T-helper 22 cell (primary cell): ENCODE results near the gene KCTD1.
"Not testable (repeated sequence)": the region's sequence is repeated elsewhere in the genome, so short reads cannot be mapped to it uniquely, and the experiment has no call there.

ENCODE experiments used
- DNase-seq: peaks from one replicate; pipeline ENCODE4 v3.0.0-alpha.2; 2020; ENCODE audit warnings: low read depth

Gene KCTD1

DNA sequence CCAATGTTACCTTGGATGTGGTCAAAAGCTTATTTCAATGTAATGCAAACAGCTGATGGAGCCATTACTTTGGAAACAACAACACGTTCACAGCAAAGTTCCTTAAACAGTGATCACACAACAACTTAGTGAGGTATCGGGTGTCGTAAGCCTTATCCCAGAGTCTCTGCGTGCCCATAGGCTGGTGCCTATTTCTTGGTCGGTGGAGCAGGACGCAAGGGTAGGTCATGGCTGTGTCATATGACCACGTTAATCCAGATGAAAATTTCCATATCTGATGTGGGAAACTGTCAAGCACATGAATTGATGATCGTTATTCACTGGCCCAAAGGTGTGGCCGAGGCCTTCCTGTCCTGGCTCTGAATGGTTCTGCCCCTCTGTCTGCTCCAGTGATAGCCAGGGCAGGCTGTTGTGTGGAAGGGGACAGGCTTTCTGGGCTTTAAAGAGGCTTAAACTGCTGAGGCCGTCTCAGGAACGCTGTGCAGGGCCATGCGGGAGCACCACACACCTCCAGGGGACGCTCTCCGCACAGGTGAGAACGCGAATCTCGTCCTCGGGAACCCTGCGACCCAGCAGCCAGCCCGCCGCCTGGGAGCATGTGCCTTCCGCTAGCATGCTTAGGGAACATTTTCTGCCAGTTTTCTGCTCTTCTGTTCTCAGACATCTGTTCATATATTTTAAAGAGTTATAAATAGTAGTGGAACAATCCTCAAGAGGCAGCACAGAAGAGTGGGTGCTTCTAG lies 90.6 kb downstream of the KCTD1 start:
- no peak for DNase-seq

DNA sequence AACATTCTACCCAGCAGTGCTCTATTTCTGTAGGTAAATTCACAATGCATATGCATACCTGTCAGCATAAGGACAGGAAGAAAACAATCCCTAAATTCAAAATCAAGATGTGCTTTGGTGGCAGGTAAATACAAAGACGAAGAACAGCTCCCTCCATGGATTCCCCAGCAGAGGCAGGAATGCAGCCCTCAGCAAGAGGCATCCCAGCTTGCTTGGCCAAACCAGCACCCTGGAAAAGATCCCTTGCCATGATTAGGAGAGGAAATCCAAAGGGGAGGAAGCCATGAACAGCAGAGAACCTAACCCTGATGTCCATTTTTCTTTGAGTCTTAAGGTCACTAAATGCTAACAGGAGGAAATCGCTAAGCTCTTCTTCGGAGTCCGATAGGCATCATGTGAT lies 91.2 kb downstream of the KCTD1 start:
- no peak for DNase-seq

DNA sequence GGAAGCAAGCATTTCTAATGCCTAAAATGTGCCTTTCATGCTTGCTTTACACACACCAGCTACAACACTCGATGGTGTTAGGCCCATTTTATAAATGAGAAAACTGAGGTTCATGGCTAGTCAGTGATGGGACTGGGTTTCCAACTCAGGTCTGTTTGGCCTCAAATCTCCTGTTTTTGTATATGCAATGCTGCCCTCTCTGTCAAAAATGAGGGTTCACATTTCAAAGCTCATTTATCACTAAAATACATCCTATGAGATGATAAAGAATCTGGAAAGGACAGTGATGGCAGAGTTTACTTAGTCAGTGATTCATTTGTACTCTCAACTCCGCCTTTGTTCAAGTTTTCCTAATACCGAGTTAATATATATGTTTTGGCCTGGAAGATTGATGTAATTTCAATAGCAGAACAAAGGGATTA lies 92.3 kb downstream of the KCTD1 start:
- DNase-seq, result no peak

DNA sequence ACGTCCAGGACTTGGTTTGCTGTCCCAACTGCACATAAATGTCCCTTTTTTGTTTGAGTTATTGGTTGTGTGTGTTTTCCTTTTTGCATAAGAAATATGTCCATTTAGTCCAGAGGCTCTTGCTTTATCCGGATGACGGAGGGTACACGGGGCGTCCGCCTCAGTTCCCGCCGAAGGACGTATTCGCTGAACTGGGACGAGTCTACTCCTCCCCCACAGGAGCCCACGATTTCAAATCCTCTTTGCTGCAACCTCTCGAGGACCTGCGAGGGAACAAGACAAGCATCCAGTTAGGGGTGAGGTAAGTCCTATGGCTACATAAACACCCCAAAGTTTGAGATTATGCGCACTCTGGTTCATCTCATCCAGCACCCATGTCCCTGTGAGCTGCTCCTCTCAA lies 92.7 kb downstream of the KCTD1 start:
- no peak for DNase-seq

DNA sequence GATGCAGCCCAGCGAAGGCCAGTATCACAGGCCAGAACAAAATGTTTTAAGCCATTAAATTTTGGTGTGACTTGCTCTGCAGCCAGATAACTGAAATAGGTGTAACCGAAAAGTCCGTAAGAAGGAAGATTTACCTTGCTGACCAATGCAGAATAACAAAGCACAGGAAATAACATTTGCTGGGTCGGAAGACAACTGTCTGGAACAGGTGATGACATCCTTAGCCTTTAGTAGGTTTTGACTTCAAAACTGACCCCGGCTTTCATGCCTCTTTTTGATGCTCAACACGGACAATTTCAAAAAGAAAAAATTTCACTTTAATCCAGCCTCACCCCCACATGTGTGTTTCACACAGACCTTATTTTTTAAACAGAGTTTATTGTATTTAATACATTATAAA lies 93.7 kb downstream of the KCTD1 start:
- no peak for DNase-seq

DNA sequence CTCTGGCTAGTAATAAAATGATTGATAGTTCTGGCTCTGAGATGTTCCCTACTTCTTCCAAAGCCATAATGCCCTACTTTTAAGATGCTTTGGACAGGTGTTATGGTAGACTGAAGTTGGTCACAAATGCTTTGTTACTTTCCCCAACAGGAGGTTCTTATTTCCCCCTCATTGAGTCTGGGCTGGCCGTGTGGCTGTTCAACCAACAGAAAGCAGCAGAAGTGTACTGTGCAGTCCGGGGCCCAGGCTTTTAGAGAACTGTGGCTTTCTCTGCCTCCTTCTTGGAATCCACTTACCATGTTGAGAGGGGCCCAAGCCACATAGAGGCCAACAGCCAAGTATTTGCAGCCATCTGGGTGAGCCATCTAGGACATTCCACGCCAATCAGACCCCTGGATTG lies 94.2 kb downstream of the KCTD1 start:
- DNase-seq, result no peak

DNA sequence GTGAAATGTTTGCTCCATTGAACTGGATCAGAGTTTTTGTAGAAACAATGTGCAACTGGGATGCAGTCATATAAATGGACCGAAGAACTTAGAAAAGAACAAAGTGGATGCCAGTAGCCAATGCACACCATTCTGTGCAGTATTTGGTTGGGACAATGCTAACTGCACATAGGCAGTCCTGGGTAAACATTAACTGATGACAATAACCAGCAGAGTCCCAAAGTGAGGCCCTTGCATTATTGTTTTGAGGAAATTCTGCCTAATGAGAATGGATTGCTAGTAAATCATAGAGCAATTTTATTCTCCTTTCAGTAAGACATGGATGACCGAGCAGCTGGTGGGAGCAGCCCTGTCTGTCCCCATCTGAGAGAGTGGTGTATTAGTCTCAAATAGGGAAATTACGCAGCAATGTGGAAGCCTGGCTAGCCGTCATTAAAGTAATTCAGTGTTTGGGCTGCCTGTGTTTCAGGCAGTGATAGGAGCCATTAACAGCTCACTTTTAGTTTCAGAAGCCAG lies 94.9 kb downstream of the KCTD1 start:
- DNase-seq, result no peak

DNA sequence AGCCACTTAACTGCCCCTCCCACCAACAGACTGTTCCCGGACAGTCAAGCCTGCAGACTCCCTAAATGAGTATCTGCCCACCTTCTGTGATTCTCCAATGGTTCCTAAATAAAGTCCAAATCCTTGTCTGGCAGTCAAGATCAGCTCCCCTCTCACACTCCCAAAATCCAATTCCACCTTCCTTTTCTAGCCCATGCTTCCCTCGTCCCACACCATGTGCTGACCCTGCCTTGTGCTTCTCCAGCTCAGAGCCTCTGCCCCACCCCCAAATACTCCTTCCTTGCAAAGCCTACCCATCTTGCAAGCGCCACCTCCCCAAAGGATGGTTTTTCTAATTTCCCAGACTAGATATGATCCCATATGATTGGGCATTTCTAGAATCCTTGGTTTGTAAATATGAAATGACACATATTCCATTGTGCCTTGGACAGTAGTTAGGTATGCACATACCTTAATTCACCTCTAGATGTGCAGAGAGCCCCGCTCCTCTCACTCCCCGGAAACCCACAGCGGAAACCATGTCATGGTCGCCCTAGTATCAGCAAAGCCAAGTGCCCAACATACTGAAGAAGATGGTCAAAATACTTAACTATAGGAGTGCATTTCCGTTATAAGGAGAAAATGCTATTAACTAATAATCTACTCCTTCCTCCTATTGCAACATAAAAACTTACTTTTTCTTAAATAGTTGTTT lies 97.2 kb downstream of the KCTD1 start:
- no peak for DNase-seq

DNA sequence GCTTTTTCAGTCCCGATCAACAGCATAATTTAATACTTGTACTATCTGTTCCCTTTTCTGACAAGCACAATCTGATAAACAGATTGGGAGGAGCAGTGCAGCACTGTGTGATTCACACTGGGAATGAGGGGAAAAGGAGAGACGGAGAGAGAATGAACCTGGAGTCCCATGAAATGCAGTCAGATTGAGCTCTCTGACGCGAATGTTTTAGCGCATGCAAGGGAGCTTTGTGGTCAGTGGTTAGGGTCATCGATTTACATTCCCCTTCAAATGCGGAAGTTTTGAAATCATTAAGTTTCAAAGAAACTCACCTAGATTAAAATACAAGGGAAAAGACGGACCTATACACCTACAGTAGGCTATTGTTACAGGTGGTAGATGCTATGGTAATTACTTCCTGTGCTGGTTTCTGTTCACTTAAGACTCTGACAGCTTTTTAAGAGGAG lies 99.6 kb downstream of the KCTD1 start:
- no peak for DNase-seq

DNA sequence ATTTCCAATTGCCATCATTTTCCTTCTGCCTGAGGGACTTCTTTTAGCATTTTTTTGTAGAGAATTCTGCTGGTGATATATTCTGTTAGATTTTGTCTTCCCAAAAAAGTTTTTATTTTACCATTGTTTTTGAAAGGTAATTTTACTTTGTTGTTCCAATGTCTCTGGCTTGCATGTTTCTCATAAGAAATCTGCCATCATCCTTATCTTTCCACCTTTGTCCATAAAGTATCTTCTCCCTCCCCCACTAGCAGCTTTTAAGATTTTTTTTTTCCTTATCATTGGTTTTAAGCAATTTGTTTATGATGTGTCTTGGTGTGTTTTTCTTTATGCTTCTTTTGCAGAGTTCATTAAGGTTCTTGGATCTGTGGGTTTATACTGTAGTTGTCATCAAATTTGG lies 104.5 kb downstream of the KCTD1 start:
- no peak for DNase-seq

DNA sequence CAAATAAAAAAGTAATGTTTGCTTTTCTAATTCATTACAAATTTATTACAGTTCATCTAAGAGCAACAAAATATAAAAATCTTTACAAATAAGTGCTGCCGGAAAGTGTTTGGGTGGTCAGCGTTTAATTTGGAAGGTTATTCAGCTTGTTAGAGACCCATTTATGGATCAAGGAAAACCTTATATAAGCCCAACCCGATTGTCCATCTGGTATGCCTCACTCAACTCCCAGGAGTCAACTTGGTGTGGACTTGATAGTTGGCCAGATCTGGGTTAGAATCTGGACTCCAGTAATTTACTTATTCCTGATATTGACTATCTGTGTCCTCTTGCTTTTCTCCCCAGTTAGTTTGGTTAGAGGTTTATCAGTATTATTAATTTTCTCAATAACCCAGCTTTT lies 106.2 kb downstream of the KCTD1 start:
- DNase-seq, result no peak

DNA sequence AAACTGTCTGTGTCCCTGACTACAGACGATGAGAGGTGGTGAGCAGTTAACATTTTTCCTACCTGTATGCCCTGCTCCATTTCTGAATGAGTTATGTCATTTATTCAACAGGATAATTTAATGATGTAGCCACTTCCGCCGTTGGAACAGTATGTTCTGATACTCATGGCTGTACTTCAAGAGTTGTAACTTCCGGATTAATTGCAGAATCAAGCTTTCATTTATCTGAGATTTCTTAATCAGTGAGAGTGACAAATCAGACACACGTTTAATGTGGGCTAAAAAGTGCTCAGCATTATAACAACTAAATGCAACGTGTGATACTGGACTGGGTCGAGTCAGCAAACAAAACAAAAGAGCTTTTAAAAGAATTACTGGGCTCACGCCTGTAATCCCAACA lies 107.7 kb downstream of the KCTD1 start:
- no peak for DNase-seq

DNA sequence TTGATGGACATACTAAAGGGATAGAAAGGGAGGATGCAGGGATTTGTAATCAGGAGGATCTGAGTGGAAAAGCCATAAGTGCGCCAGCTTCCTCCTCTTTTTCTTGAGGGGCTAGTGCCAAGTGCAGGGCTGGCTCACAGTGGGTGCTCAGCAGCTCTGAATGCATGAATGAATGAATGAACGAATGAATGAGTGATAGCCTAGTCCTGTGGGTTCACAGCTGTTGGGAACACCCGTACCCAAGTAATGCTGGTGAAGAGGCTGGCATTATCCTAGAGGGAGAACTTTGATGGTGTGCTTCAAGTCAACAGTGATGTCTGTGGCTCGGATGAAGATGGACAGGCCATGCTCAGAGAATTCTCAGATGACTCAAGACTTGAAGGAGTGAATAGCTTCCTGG lies 108.8 kb downstream of the KCTD1 start:
- no peak for DNase-seq

DNA sequence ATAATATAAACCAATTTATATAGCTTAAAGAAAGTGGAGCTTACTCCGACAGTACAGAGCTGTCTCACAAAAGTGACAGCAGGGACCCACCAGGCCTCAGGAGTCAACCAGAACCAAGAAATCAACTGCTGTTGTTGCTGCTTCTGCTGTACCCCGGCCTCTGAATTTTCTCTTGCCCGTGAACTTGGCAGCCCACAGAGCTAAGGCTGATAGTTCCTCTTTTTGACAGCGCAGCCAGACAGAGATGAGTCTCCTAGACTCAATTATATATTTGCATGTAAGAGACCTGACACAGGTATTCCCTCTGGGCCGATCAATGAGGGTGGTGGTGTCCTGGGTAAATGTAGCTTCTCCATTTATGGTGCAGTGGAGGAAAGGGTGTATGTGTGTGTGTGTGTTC lies 109.4 kb downstream of the KCTD1 start:
- DNase-seq, result no peak

DNA sequence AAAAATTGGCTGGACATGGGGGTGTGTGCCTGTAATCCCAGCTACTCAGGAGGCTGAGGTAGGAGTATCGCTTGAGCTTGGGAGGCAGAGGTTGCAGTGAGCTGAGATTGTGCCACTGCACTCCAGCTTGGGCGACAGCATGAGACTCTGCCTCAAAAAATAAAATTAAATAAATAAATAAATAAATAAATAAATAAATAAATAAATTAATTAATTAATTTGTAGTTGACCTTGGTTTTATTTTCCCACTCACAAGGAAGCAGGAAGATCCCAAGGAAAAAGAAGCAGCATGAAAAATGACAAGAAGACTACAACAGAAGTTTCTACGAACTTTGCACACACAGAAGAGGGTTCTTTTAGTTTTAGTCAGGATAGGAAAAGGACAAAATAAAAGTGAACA lies 110.7 kb downstream of the KCTD1 start:
- not testable (repeated sequence) for DNase-seq

DNA sequence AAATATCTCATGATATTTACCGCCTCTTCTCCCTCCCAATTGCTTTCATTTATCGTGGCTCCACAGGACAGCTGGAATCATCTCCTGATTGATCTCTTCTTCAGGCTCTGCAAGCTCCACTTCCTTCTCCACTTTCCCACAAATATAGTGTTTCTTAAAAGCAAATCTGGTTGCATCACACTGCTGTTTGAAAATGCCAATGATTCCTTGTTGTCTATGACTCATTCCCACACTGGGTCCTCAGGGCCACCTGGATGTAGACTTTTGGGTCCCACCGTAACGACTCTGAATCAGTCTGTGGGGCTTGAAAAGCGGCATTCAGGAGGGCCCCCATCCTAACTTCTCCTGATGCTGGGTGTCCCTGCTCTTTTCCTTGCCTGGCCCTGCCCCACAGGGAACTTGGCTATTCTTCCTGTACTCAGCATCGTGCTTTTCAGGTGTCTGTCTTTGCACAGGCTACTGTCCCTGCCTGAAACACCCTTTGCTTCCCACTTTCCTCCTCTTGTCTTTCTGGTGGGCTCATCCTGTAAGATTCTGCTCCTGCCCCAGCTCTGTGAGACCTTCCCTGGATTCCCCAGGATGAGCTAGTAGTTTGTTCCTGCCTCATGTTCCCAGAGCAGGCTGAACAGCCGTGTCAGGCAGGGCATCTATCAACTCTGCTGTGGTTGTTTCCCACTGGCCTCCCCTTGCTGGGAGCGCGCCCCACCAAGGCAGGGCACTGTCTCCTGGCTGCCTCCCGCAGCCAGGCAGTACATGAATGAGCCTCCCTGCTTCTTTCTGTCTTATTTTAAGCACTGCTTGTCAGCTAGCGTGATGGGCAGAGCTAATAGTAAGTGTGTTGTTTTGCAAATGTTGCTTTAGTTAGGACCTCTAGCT lies 111.9 kb downstream of the KCTD1 start:
- DNase-seq, result no peak

DNA sequence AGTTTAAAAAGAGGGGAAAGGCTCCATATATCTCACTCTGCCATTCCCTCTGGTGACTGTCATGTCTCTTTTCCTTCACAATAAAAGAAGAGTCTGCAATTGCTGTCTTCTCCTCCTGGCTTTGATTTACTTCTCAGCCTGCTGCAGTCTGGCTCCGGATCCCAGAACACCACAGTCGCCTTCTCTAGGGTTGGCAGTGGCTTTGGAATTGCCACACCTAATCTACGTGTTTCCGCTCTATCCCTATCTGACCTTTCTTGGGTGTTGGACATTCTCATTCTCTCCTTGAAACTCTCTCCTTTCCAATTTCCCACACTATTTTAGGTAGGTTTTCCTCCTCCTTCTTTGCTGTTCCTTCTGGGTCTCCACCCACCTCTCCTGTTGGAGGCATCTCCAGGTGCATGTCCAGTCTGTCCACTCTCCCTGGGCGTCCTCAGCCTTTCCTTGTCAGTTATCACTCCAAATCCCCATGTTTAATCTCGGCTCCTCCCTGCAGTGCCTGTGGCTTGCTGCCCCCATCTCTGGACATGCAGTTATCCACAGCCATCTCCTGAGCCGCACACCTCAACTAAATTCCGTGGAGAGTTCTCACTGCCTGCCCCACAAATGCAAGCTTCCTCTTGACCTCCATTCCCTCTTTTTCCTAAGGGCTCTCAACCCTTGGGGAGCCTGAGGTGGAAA lies 112.8 kb downstream of the KCTD1 start:
- no peak for DNase-seq

DNA sequence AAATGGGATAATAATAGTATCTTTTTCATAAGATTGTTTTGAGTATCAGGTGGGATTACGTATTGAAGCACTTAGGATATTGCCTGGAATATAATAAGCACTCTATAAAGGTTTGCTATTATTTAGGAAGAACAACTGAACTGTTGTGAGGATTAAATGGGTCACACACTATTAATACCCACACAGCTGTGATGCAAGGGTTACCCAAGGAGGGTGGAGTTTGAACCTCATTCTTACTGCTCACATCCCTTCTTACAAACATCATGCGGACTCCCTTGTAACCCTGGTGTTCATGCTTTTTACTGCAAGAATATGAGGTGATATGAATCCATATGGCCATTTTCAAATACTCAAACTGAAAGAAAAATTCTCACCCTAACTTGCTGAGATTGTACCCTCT lies 113.5 kb downstream of the KCTD1 start:
- DNase-seq, result no peak

DNA sequence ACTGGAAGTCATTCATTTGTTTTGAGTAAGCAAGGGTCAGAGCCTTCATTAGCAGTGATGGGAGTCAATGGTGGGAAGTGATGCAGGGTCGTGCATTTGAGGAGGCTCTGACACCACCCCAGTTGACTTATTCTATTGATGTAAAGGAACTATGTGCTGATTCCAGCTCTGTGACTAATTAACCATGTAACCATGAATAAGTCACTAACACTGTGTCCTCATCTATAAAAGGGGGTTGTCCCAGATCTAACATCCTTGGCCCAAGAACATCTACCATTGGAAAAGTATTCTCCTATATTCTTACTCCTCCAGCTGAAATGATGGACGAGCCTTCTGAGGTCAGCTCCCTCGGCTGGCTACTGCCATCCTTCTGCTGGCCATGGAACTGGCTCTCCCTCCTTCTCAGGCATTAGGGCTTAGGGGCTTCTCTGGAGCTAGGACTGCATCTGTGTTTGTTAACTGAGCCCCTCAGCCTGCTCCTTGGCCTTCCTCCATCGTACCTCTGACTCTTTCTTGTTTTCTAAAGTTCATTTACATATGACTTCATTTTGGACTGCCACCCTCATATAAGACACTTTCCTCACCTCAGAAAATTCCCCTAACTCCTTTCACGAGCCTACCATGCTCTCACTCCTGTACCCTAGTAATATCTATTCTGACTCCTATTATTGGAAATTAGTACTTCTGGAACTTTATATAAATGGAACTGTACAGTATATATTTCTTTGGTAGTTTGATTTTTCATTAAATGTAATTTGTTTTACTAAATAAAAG lies 115.5 kb downstream of the KCTD1 start:
- no peak for DNase-seq

DNA sequence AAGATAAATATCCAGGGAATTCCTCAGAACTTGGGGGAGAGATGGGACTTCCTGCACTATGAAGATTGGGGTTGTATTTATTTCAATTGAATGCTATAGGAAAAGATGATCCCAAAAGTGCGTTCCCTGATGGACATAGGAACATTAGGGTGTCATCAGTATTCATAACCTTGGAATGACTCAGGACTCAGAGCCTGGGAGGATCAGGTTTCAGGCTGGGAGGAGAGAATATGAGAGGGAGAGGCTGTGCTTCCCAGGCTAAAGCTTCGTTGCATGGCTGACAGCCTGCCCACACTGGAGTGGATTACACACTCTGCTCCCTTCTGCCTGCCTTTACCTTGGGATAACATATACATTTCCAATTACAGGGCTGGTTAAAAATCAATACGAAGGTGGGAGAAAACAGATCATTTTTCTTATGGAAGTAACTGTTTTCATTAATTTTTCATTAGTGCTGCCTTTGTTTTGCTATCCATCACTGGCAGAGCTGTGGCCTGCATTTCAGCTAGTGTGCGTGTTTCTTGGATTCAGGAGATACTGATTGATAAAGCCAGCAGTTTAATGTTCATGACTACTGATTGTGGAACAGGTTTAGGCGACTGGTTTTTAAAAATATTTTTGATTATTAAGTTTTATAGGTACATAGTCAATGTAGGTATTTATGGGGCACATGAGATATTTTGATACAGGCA lies 118.7 kb downstream of the KCTD1 start:
- DNase-seq, result no peak

DNA sequence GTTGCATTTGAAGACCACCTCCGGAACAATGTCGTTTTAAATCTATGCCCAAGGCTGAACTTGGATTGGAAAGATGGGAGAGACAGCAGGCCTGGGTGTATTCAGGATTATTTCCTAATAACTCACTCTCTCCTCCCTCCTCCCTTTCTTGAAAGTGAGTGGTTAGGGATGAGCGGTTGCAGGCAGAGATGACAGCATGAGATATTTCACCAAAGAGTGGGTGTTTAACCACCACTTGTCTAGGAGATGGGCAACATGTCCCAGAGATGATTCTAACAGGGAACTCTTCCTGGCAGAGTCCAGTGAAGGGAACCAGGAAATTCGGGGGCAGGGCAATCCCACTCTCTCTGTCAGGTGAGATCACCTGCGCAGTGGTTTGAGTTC lies 123.2 kb downstream of the KCTD1 start:
- no peak for DNase-seq
